Measurements from ENCODE around the gene ZKSCAN8. TPM values are rescaled to one million over a fixed set of nuclear protein-coding genes. Genes with fewer than 3 reads are reported as not detected.

The ZKSCAN8 gene
- total and polyA plus RNA-seq, 8 donors: 2.4 to 12.0 (median 7.7) TPM

GRCh38 chr6:28137505-28137981 is 4.1 kb upstream of the ZKSCAN8 start:
- H3K9me3 ChIP-seq: no peaks in the 10 kb centered on the region
- no peak for DNase-seq
- peak overlapping the region; percentile 53 to 76 (median 67) for H3K4me3 ChIP-seq
- WGBS, 2 donors: 1% methylated on average over 6 of the region's 6 CpGs
- no peaks in the 10 kb centered on the region for H3K27me3 ChIP-seq
- H3K27ac ChIP-seq: peak overlapping the region; percentile 47 to 83 (median 70)
- H3K36me3 ChIP-seq: no peaks in the 10 kb centered on the region
- intact Hi-C loops (cut with DNase I): loop anchor here in 1 of 3 donors (10.0 kb wide), 1 partner anchor 227 kb away; no protein-coding TSS in a partner anchor
- no peak for FAIRE-seq
- peak in 2 of 4 donors; percentile 4 to 5 for ATAC-seq
- H3K4me1 ChIP-seq: peaks cover 4 to 13% (median 6%) of the 10 kb centered on the region in 3 donors
- no peak for TF ChIP-seq CTCF (IDR thresholded peaks at IDR 0.05)

- Histone ChIP-seq H3K27ac (no peak overlapping the region), H3K9me3 (no peaks in the 10 kb centered on the region), H3K4me3 (no peak overlapping the region), H3K4me1 (peaks cover 16 to 23% (median 16%) of the 10 kb centered on the region in 3 donors), H3K36me3 (no peaks in the 10 kb centered on the region), H3K27me3 (no peaks in the 10 kb centered on the region)
- TF ChIP-seq CTCF (IDR thresholded peaks at IDR 0.05): no peak
- DNase-seq (no peak), ATAC-seq (no peak), FAIRE-seq (no peak)
- 63 to 67% methylated on average over 9 of the region's 9 CpGs for whole genome bisulfite sequencing, 2 donors
- intact Hi-C loops (cut with DNase I): loop anchor here in 1 of 3 donors (10.0 kb wide), 1 partner anchor 225 kb away; no protein-coding TSS in a partner anchor
These were observed 1.7 kb upstream of the ZKSCAN8 start for GRCh38 chr6:28139860-28140543.

- H3K27ac ChIP-seq: no peak overlapping the region
- H3K9me3 ChIP-seq: no peaks in the 10 kb centered on the region
- no peak for FAIRE-seq
- H3K27me3 ChIP-seq: no peaks in the 10 kb centered on the region
- TF ChIP-seq CTCF (IDR thresholded peaks at IDR 0.05): no peak
- H3K4me3 ChIP-seq: no peak overlapping the region
- WGBS, 2 donors: 50 to 56% methylated on average over 5 of the region's 5 CpGs
- no peak for DNase-seq
- intact Hi-C loops (cut with DNase I): no loop called here
- H3K4me1 ChIP-seq: peaks cover 16 to 23% (median 16%) of the 10 kb centered on the region in 3 donors
- no peaks in the 10 kb centered on the region for H3K36me3 ChIP-seq
- ATAC-seq: no peak
These were observed 1.1 kb upstream of the ZKSCAN8 start for GRCh38 chr6:28140616-28141015.

- H3K27me3 ChIP-seq: no peaks in the 10 kb centered on the region
- H3K27ac ChIP-seq: peak overlapping the region in 1 of 4 donors; percentile 13
- WGBS, 2 donors: 7 to 9% methylated on average over 4 of the region's 4 CpGs
- FAIRE-seq (no peak), DNase-seq (no peak), ATAC-seq (no peak)
- H3K9me3 ChIP-seq: no peaks in the 10 kb centered on the region
- H3K4me3 ChIP-seq: peak overlapping the region in 3 of 4 donors; percentile 58 to 91 (median 70)
- TF ChIP-seq CTCF (IDR thresholded peaks at IDR 0.05): no peak
- intact Hi-C loops (cut with DNase I): no loop called here
- H3K4me1 ChIP-seq: peaks cover 16 to 18% (median 16%) of the 10 kb centered on the region in 3 donors
- H3K36me3 ChIP-seq: no peaks in the 10 kb centered on the region
These were observed 763 bp downstream of the ZKSCAN8 start for GRCh38 chr6:28142446-28142845.

GRCh38 chr6:28145231-28145630 is 3.5 kb downstream of the ZKSCAN8 start:
- Histone ChIP-seq H3K27me3 (no peaks in the 10 kb centered on the region), H3K9me3 (no peaks in the 10 kb centered on the region), H3K4me3 (no peak overlapping the region), H3K4me1 (peaks cover 12 to 16% (median 14%) of the 10 kb centered on the region in 3 donors), H3K27ac (no peak overlapping the region), H3K36me3 (peaks cover 0 to 24% (median 17%) of the 10 kb centered on the region in 3 donors)
- FAIRE-seq (no peak), ATAC-seq (no peak), DNase-seq (no peak)
- WGBS, 2 donors: 93 to 100% methylated on average over 1 of the region's 1 CpG
- TF ChIP-seq CTCF (IDR thresholded peaks at IDR 0.05): no peak
- intact Hi-C loops (cut with DNase I): no loop called here

All from pancreas (tissue), 10 donors.